H1 (cell line): Measurements from ENCODE around the gene MECR. TPM values are rescaled to one million over a fixed set of nuclear protein-coding genes. Genes with fewer than 3 reads are reported as not detected.

ENCODE experiments used
- polyA plus RNA-seq, 7 experiments: library from polyadenylated mRNA; depleted of rRNA in 3 of 7; stranded (reverse) in 5 of 7; unstranded in 2 of 7; fragments of >200 nt in 5 of 7; fragments of 200-250 nt in 2 of 7; gene quantifications; 1 replicate in 5 of 7; 2 replicates in 1 of 7; 4 replicates in 1 of 7; pipeline versions ENCODE4 v1.2.1 to v1.2.3, GENCODE V29; 2011 to 2013; ENCODE audit warnings: missing spikeins in 2 of 7, mixed read lengths in 2 of 7
- small RNA-seq: library from polyadenylated mRNA; stranded (forward); fragments of <200 nt; extraction: miRNeasy Mini kit (QIAGEN cat#:217004); gene quantifications from one replicate; pipeline ENCODE3, GENCODE V24; 2013; ENCODE audit not compliant: insufficient read depth
- total RNA-seq: library from RNA; stranded (reverse); fragmentation: NEBNext Ultra II Directional; extraction: Animal tissue kit (Norgen Biotek cat#: 25700); gene quantifications from 2 replicates; pipeline ENCODE4 v1.2.1, GENCODE V29; 2021

The MECR gene
- total and polyA plus RNA-seq, 2 of the 8 experiments (the other 6 are each of a cell fraction or from before 2014, with no cell fraction given), result 24.2 to 24.4 TPM

Small RNA genes within 50 kb of the gene (small RNA-seq; reads per million reads assigned to genes)
- not detected for gene RF02271

Other genes starting within 250 kb of the MECR start
- 11.0 and 11.3 TPM in 2 replicates for gene TMEM200B, start 107.0 kb downstream of the MECR start, total RNA-seq
- 4.8 and 4.9 TPM in 2 replicates for gene TMEM200B, start 107.0 kb downstream of the MECR start, polyA plus RNA-seq (2011; rRNA removed)
- gene SRSF4, start 49.0 kb downstream of the MECR start, total RNA-seq, result 83.5 and 86.5 TPM in 2 replicates
- 32.0 and 34.9 TPM in 2 replicates for gene SRSF4, start 49.0 kb downstream of the MECR start, polyA plus RNA-seq (2011; rRNA removed)
- gene PTPRU, start 5.6 kb upstream of the MECR start, total RNA-seq, result 41.8 and 55.3 TPM in 2 replicates
- 33.8 and 57.0 TPM in 2 replicates for gene PTPRU, start 5.6 kb upstream of the MECR start, polyA plus RNA-seq (2011; rRNA removed)